HEK293 (cell line): ENCODE data around the gene CXorf65.

Experiments
- CTCF ChIA-PET: fragments of 350-600 bp; formaldehyde crosslinking; extraction: SDS; loops from one replicate; lab custom pipeline; 2021; ENCODE audit warnings: antibody characterized with exemption; lab: Yijun Ruan, JAX
- POLR2A ChIA-PET: fragments of 300-600 bp; formaldehyde crosslinking; extraction: SDS; loops from one replicate; lab custom pipeline; 2020; ENCODE audit warnings: antibody characterized with exemption, inconsistent platforms; lab: Yijun Ruan, JAX
- H3K27ac ChIP-seq: fragments of 200-500 bp; sonication (Bioruptor generic); 2 replicates; pipeline ENCODE4 v1.5.1; 2014; ENCODE audit warnings: low read depth, low read length, control low read depth, inconsistent platforms; ENCODE audit errors: extremely low read depth
- H3K36me3 ChIP-seq, 2 experiments: fragments of 200-500 bp in 1 of 2; sonication (Bioruptor generic) in 1 of 2; 1 replicate in 1 of 2; 2 replicates in 1 of 2; pipeline ENCODE4 v1.5.1; 2014 to 2017; ENCODE audit warnings: inconsistent platforms in 2 of 2, low read length in 2 of 2; ENCODE audit not compliant: control insufficient read depth in 2 of 2, insufficient read depth in 1 of 2
- H3K4me1 ChIP-seq: fragments of 200-500 bp; sonication (Bioruptor generic); 2 replicates; pipeline ENCODE4 v1.5.1; 2014; ENCODE audit warnings: mild to moderate bottlenecking, low read length, inconsistent platforms; ENCODE audit not compliant: control insufficient read depth, insufficient read depth
- H3K4me3 ChIP-seq: 2 replicates; pipeline ENCODE4 v1.5.1; 2011; ENCODE audit warnings: low read depth, mild to moderate bottlenecking, control low read depth, low read length, moderate library complexity
- H3K9me3 ChIP-seq: fragments of 200-500 bp; sonication (Bioruptor generic); 2 replicates; pipeline ENCODE4 v1.5.1; 2014; ENCODE audit warnings: low read depth, low read length, inconsistent platforms; ENCODE audit not compliant: control insufficient read depth, insufficient read depth
- GLIS1 ChIP-seq: fragments of 450-650 bp; formaldehyde crosslinking; IDR thresholded peaks from 2 replicates; pipeline ENCODE4 v1.5.1; 2016; ENCODE audit warnings: missing biosample characterization, missing genetic modification characterization
- GLIS2 ChIP-seq: fragments of 450-650 bp; formaldehyde crosslinking; IDR thresholded peaks from 2 replicates; pipeline ENCODE4 v1.5.1; 2016; ENCODE audit warnings: missing biosample characterization, missing genetic modification characterization
- KLF16 ChIP-seq: fragments of 450-650 bp; formaldehyde crosslinking; IDR thresholded peaks from 2 replicates; pipeline ENCODE4 v1.5.1; 2017; ENCODE audit warnings: missing biosample characterization, missing genetic modification characterization
- PATZ1 ChIP-seq: fragments of 450-650 bp; formaldehyde crosslinking; IDR thresholded peaks from 2 replicates; pipeline ENCODE4 v1.5.1; 2016; ENCODE audit warnings: missing biosample characterization, missing genetic modification characterization
- PRDM1 ChIP-seq: fragments of 450-650 bp; formaldehyde crosslinking; IDR thresholded peaks from 2 replicates; pipeline ENCODE4; 2016; ENCODE audit warnings: missing biosample characterization, missing genetic modification characterization
- SP2 ChIP-seq: fragments of 450-650 bp; formaldehyde crosslinking; IDR thresholded peaks from 2 replicates; pipeline ENCODE4 v1.5.1; 2016; ENCODE audit warnings: missing biosample characterization, missing genetic modification characterization
- SP3 ChIP-seq: fragments of 450-650 bp; formaldehyde crosslinking; IDR thresholded peaks from 2 replicates; pipeline ENCODE4 v1.5.1; 2016; ENCODE audit warnings: missing biosample characterization, missing genetic modification characterization
- SP7 ChIP-seq: fragments of 450-650 bp; formaldehyde crosslinking; IDR thresholded peaks from 2 replicates; pipeline ENCODE4 v1.5.1; 2016; ENCODE audit warnings: missing biosample characterization, missing genetic modification characterization
- TRIM28 ChIP-seq: IDR thresholded peaks from 2 replicates; pipeline ENCODE4 v1.6.1; 2011; ENCODE audit warnings: low read length, control low read depth, borderline replicate concordance
- ZBTB17 ChIP-seq: fragments of 450-650 bp; formaldehyde crosslinking; IDR thresholded peaks from 2 replicates; pipeline ENCODE4 v1.5.1; 2016; ENCODE audit warnings: missing biosample characterization, missing genetic modification characterization
- ZBTB20 ChIP-seq: fragments of 450-650 bp; formaldehyde crosslinking; IDR thresholded peaks from 2 replicates; pipeline ENCODE4 v1.5.1; 2016; ENCODE audit warnings: missing biosample characterization, missing genetic modification characterization
- ZNF2 ChIP-seq: fragments of 450-650 bp; formaldehyde crosslinking; IDR thresholded peaks from 2 replicates; pipeline ENCODE4 v1.5.1; 2016; ENCODE audit warnings: missing biosample characterization, missing genetic modification characterization
- ZNF335 ChIP-seq: fragments of 450-650 bp; formaldehyde crosslinking; conservative IDR thresholded peaks from 2 replicates; pipeline ENCODE4 v1.5.1; 2016; ENCODE audit warnings: missing biosample characterization, missing genetic modification characterization
- ZNF391 ChIP-seq: fragments of 450-650 bp; formaldehyde crosslinking; IDR thresholded peaks from 2 replicates; pipeline ENCODE4 v1.5.1; 2016; ENCODE audit warnings: low read depth, missing biosample characterization, missing genetic modification characterization, borderline replicate concordance
- ZNF423 ChIP-seq: fragments of 450-650 bp; formaldehyde crosslinking; IDR thresholded peaks from 2 replicates; pipeline ENCODE4 v1.5.1; 2016; ENCODE audit warnings: missing biosample characterization, missing genetic modification characterization
- ZNF654 ChIP-seq: fragments of 450-650 bp; formaldehyde crosslinking; IDR thresholded peaks from 2 replicates; pipeline ENCODE4 v1.5.1; 2016; ENCODE audit warnings: low read depth, missing biosample characterization, missing genetic modification characterization
- ZNF677 ChIP-seq: fragments of 450-650 bp; IDR thresholded peaks from 2 replicates; pipeline ENCODE4 v1.5.0; 2018; ENCODE audit warnings: missing biosample characterization, mild to moderate bottlenecking, missing genetic modification characterization, moderate library complexity
- ZNF747 ChIP-seq: fragments of 450-650 bp; formaldehyde crosslinking; IDR thresholded peaks from 2 replicates; pipeline ENCODE4 v1.5.1; 2016; ENCODE audit warnings: missing biosample characterization, missing genetic modification characterization
- ZNF768 ChIP-seq: fragments of 450-650 bp; formaldehyde crosslinking; IDR thresholded peaks from 2 replicates; pipeline ENCODE4 v1.5.1; 2018; ENCODE audit warnings: missing biosample characterization, mild to moderate bottlenecking, missing genetic modification characterization
- ZNF792 ChIP-seq: fragments of 450-650 bp; formaldehyde crosslinking; IDR thresholded peaks from 2 replicates; pipeline ENCODE4 v1.5.1; 2016; ENCODE audit warnings: missing biosample characterization, missing genetic modification characterization

CXorf65 gene

GRCh38 chrX:71098951-71099506, 7.5 kb downstream of the CXorf65 start:
- Histone ChIP-seq H3K4me1 (peaks cover 3% of the 10 kb centered on the region; the same call in 1 of the 2 replicates), H3K9me3 (no peaks in the 10 kb centered on the region)
- POLR2A ChIA-PET, result interaction anchor here (1.2 kb wide), 2 partner anchors 20 to 28 kb away, joined by 3 to 6 read pairs; partner anchors contain the start of gene MED12
- peak; percentile 26; the same call in 1 of the 2 replicates for TF ChIP-seq GLIS2 (tag by site-specific recombination)
- no peak for TF ChIP-seq ZNF391
- no peak for TF ChIP-seq ZBTB20
- no peak for TF ChIP-seq ZNF747
- TF ChIP-seq, all 188 proteins: peak for 1
- CTCF ChIA-PET, result interaction anchor here (1.0 to 1.3 kb wide), 2 partner anchors 31 to 80 kb away, joined by 3 to 4 read pairs; no protein-coding TSS in a partner anchor
- no peak overlapping the region for H3K27ac ChIP-seq
- H3K4me3 ChIP-seq, result no peak overlapping the region
- H3K36me3 ChIP-seq, result peaks cover 0 to 17% of the 10 kb centered on the region in 2 experiments; a peak in 1 of 3 replicates

- H3K27ac ChIP-seq, result no peak overlapping the region
- no peak overlapping the region for H3K4me3 ChIP-seq
- POLR2A ChIA-PET, result no interaction called here
- CTCF ChIA-PET, result interaction anchor here (1.0 kb wide), 1 partner anchor 10 kb away, joined by 4 read pairs; no protein-coding TSS in a partner anchor
- no peaks in the 10 kb centered on the region for H3K9me3 ChIP-seq
- peaks cover 0 to 17% of the 10 kb centered on the region in 2 experiments; a peak in 1 of 3 replicates for H3K36me3 ChIP-seq
- TF ChIP-seq TRIM28 (peak; percentile 30; the same call in 1 of the 2 replicates), PRDM1 (tag by site-specific recombination) (0 out of 2 replicates have a peak, but pooled peaks have one; percentile 8), ZNF423 (tag by site-specific recombination) (0 out of 2 replicates have a peak, but pooled peaks have one; percentile 22), ZNF2 (tag by site-specific recombination) (0 out of 2 replicates have a peak, but pooled peaks have one; percentile 22), SP2 (peak; percentile 49), PATZ1 (0 out of 2 replicates have a peak, but pooled peaks have one; percentile 26), ZNF654 (tag by site-specific recombination) (peak; percentile 43), ZNF677 (tag by site-specific recombination) (no peak), KLF16 (tag by site-specific recombination) (no peak), SP7 (tag by site-specific recombination) (0 out of 2 replicates have a peak, but pooled peaks have one; percentile 15), ZNF792 (tag by site-specific recombination) (no peak), GLIS1 (tag by site-specific recombination) (peak; percentile 14; the same call in 1 of the 2 replicates), ZBTB17 (0 out of 2 replicates have a peak, but pooled peaks have one; percentile 29)
- peaks cover 3% of the 10 kb centered on the region; the same call in 1 of the 2 replicates for H3K4me1 ChIP-seq
These were observed 8.2 kb downstream of the CXorf65 start for GRCh38 chrX:71098302-71098701.

- 0 out of 2 replicates have a peak, but pooled peaks have one; percentile 43 for TF ChIP-seq ZBTB20
- no peak for TF ChIP-seq SP3 (tag by site-specific recombination)
- TF ChIP-seq ZNF335 (tag by site-specific recombination), result peak; percentile 76
- TF ChIP-seq ZNF768 (tag by site-specific recombination), result no peak
- TF ChIP-seq, all 188 proteins: peak for 2
- Histone ChIP-seq H3K4me3 (peak overlapping the region; percentile 44), H3K27ac (peak overlapping the region; percentile 34; the same call in 1 of the 2 replicates), H3K4me1 (peaks cover 3% of the 10 kb centered on the region; the same call in 1 of the 2 replicates), H3K36me3 (peaks cover 0 to 12% of the 10 kb centered on the region in 2 experiments; a peak in 1 of 3 replicates), H3K9me3 (no peaks in the 10 kb centered on the region)
- ChIA-PET POLR2A (interaction anchor here (0.9 to 1.2 kb wide), 2 partner anchors 11 to 21 kb away, joined by 3 to 9 read pairs; partner anchors contain the start of gene MED12), CTCF (no interaction called here)
These were observed 9.8 kb downstream of the CXorf65 start for GRCh38 chrX:71096760-71097032.
